ENCODE results near the gene CCDC30. TPM values are rescaled to one million over a fixed set of nuclear protein-coding genes. Genes with fewer than 3 reads are reported as not detected.

The CCDC30 gene
- total RNA-seq, 4 donors from 2014 or later, result 20.1 to 56.7 (median 22.7) TPM

DNA sequence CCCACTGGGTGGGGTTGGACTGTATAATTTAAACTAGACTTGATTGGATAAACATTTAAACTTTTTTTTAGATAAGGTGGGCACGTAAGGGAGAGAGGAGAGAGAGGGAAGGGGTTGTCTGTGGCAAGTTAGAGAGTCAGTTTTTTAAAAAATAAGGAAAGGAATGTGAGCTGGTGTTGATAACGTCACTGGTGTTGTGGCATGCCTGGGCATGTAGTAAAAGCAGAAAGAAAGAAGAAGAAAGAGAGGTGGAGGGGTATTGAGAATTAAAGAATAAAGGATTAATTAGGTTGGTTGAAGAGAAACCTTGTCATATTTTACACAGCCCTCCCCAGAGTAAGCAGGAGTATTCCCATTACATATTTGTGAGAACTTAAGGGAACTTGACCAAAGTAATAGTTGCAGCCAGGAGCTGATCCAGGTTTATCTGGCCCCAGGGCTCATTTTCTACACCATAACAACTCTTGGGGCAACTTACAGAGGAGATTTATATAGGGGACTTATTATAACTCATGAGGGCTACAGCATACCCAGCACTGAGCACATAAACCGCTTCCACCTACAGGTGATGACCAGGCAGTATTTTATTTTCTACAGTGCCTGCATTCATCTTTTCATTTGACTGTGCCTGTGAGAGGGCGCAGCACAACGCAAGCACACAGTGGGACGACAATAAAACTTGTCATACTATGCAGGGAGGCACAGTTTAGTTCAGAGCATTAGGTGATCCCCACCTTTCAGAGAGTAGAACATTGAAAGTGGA lies 70.2 kb downstream of the CCDC30 start:
- intact Hi-C loops (cut with DNase I), result no loop called here
- Histone ChIP-seq H3K4me3 (replicated peaks in 1 of 3) (no peak overlapping the region), H3K4me1 (no peaks in the 10 kb centered on the region), H3K9me3 (no peaks in the 10 kb centered on the region), H3K36me3 (no peaks in the 10 kb centered on the region), H3K27me3 (no peaks in the 10 kb centered on the region), H3K27ac (no peak overlapping the region)
- 83 to 91% methylated on average over 6 of the region's 6 CpGs for WGBS, 2 donors
- DNase-seq, result no peak
- no peak for TF ChIP-seq POLR2A (IDR thresholded peaks at IDR 0.05)
- TF ChIP-seq, protein P1, sequence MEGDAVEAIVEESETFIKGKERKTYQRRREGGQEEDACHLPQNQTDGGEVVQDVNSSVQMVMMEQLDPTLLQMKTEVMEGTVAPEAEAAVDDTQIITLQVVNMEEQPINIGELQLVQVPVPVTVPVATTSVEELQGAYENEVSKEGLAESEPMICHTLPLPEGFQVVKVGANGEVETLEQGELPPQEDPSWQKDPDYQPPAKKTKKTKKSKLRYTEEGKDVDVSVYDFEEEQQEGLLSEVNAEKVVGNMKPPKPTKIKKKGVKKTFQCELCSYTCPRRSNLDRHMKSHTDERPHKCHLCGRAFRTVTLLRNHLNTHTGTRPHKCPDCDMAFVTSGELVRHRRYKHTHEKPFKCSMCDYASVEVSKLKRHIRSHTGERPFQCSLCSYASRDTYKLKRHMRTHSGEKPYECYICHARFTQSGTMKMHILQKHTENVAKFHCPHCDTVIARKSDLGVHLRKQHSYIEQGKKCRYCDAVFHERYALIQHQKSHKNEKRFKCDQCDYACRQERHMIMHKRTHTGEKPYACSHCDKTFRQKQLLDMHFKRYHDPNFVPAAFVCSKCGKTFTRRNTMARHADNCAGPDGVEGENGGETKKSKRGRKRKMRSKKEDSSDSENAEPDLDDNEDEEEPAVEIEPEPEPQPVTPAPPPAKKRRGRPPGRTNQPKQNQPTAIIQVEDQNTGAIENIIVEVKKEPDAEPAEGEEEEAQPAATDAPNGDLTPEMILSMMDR (IDR thresholded peaks at IDR 0.05), result no peak

DNA sequence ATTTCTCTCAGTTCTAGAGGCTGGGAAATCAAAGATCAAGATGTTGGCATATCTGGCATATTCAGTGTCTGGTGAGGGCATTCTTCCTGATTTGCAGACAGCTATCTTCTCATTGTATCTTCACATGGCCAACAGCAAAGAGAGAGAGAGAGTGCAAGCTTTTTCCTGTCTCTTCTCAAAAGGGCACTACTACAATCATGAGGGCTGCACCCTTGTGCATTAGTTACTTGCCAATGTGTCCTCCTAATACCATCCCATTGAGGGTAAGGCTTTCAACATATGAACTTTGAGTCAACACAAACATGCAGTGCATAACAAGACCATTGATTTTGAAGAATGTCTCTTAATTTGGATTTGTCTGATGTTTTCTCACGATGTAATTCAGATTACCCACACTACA lies 78.0 kb downstream of the CCDC30 start:
- DNase-seq, result no peak
- H3K27ac ChIP-seq, result no peak overlapping the region
- TF ChIP-seq, protein P1 (IDR thresholded peaks at IDR 0.05), result no peak
- intact Hi-C loops (cut with DNase I), result no loop called here
- 78 to 88% methylated on average over 1 of the region's 1 CpG for WGBS, 2 donors
- no peaks in the 10 kb centered on the region for H3K9me3 ChIP-seq
- H3K27me3 ChIP-seq, result no peaks in the 10 kb centered on the region
- no peaks in the 10 kb centered on the region for H3K4me1 ChIP-seq
- H3K36me3 ChIP-seq, result no peaks in the 10 kb centered on the region
- no peak overlapping the region for H3K4me3 ChIP-seq (replicated peaks in 1 of 3)

DNA sequence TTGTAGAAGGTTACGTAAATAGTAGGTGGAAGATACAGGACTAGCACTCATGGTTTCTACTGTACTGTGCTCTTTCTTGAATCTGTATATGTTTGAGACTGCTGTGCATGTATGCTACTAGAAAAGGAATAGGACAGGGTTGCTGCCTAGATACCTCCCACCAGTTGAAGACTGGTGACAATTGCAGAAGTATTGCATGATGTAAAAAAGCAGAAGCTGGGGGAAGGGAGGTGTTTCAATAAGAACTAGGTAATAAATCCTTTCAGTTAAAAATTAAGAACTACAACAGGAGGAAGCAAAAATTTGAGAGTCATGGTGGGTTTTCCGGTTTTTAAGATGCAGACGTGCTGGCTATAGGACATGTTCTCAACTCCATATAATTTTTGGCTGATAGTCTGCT lies 88.1 kb downstream of the CCDC30 start:
- TF ChIP-seq, protein P1 (IDR thresholded peaks at IDR 0.05), result no peak
- TF ChIP-seq POLR2A (IDR thresholded peaks at IDR 0.05), result no peak
- no peaks in the 10 kb centered on the region for H3K4me1 ChIP-seq
- H3K4me3 ChIP-seq (replicated peaks in 1 of 3), result no peak overlapping the region
- no peaks in the 10 kb centered on the region for H3K9me3 ChIP-seq
- no peaks in the 10 kb centered on the region for H3K36me3 ChIP-seq
- intact Hi-C loops (cut with DNase I), result no loop called here
- H3K27ac ChIP-seq, result no peak overlapping the region
- H3K27me3 ChIP-seq, result no peaks in the 10 kb centered on the region
- WGBS, 2 donors, result 90 to 95% methylated on average over 3 of the region's 3 CpGs
- DNase-seq, result no peak

DNA sequence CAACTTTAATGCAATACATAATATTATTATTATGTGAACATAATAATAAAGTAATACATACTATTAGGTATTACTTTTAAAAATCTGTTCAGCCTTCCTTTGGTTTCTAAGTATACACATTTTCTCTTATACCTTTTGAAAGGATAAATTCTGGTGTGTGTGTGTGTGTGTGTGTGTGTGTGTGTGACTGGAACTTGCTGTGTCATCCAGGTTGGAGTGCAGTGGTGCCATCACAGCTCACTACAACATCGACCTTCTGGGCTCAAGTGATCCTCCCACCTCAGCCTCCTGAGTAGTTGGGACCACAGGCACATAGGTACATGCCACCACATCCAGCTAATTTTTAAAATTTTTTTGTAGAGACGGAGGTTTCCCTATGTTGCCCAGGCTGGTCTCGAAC lies 88.5 kb downstream of the CCDC30 start:
- no peaks in the 10 kb centered on the region for H3K9me3 ChIP-seq
- TF ChIP-seq, protein P1 (IDR thresholded peaks at IDR 0.05), result no peak
- no peak for TF ChIP-seq POLR2A (IDR thresholded peaks at IDR 0.05)
- H3K36me3 ChIP-seq, result no peaks in the 10 kb centered on the region
- WGBS, 2 donors, result 86 to 92% methylated on average over 3 of the region's 3 CpGs
- H3K4me3 ChIP-seq (replicated peaks in 1 of 3), result no peak overlapping the region
- no peaks in the 10 kb centered on the region for H3K27me3 ChIP-seq
- no peak overlapping the region for H3K27ac ChIP-seq
- no peak for DNase-seq
- intact Hi-C loops (cut with DNase I), result no loop called here
- no peaks in the 10 kb centered on the region for H3K4me1 ChIP-seq

DNA sequence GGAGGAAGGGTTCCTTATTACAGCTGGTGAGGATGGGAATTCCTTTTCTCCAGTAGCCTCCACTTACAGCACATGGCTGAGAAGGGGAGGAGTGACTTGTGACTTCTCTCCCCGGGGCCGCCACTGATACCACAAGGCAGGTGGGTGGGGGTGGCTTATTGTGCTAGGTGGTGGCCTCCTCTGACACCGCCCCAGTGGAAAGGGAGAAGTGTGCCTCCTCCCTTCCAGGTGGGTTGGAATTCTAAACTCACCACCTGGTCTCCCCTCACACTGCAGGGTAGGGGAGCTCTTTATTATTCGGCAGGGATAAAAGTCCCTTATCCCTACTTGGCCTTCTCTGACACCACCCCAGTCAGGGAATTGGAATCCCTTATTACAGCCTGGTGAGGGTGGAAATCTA lies 89.5 kb downstream of the CCDC30 start:
- no peaks in the 10 kb centered on the region for H3K9me3 ChIP-seq
- TF ChIP-seq POLR2A (IDR thresholded peaks at IDR 0.05), result no peak
- TF ChIP-seq, protein P1 (IDR thresholded peaks at IDR 0.05), result no peak
- no peaks in the 10 kb centered on the region for H3K36me3 ChIP-seq
- intact Hi-C loops (cut with DNase I), result no loop called here
- DNase-seq, result no peak
- no peak overlapping the region for H3K27ac ChIP-seq
- H3K4me1 ChIP-seq, result no peaks in the 10 kb centered on the region
- H3K4me3 ChIP-seq (replicated peaks in 1 of 3), result no peak overlapping the region
- 82 to 91% methylated on average over 4 of the region's 4 CpGs for WGBS, 2 donors
- H3K27me3 ChIP-seq, result no peaks in the 10 kb centered on the region

All from thyroid gland (tissue), 4 donors.